ENCODE measurements around the gene BRME1.

The BRME1 gene

GRCh38 chr19:13864667-13865570 is 41.0 kb downstream of the BRME1 start:
- no peaks in the 10 kb centered on the region for H3K36me3 ChIP-seq (replicated peaks in 1 of 2; ENCODE audit: control insufficient read depth in 2 of 2, insufficient read depth in 2 of 2, low read length in 2 of 2)
- peaks cover 4% of the 10 kb centered on the region for H3K79me1 ChIP-seq (ENCODE audit: low read depth, low read length)
- peak overlapping the region; percentile 87 for H2BK5ac ChIP-seq (ENCODE audit: low read length)
- H3K9ac ChIP-seq (ENCODE audit: low read depth, low read length, poor library complexity): no peak overlapping the region
- DNase-seq (ENCODE audit: low spot score): no peak
- peak overlapping the region; percentile 93 for H3K18ac ChIP-seq (ENCODE audit: low read length)
- H3K9me3 ChIP-seq (replicated peaks in 1 of 2; ENCODE audit: control insufficient read depth in 2 of 2, insufficient read depth in 1 of 2, low read depth in 1 of 2, low read length in 2 of 2): peaks cover 0 to 4% of the 10 kb centered on the region in 2 donors
- peak overlapping the region; percentile 10 for H2AK5ac ChIP-seq (ENCODE audit: low read depth, low read length)
- peak overlapping the region in 1 of 2 donors; percentile 43 for H3K4me3 ChIP-seq (ENCODE audit: low read length in 2 of 2)
- no peak overlapping the region for H3K27ac ChIP-seq (replicated peaks; ENCODE audit: low read length)
- no CpG with 5 or more reads among the region's 113 CpGs for whole genome bisulfite sequencing, 2 donors (ENCODE audit: extremely low coverage in 2 of 2, insufficient read length in 2 of 2, insufficient replicate concordance in 1 of 2)
- H3K4ac ChIP-seq (ENCODE audit: low read length): peak overlapping the region; percentile 93
- peak overlapping the region; percentile 19 for H2BK15ac ChIP-seq (ENCODE audit: low read length)
- peak overlapping the region; percentile 63 for H3K14ac ChIP-seq (ENCODE audit: low read length)
- H2AFZ ChIP-seq (ENCODE audit: low read length): peak overlapping the region; percentile 93
- no peak overlapping the region for H4K8ac ChIP-seq (ENCODE audit: low read depth, low read length)
- H4K91ac ChIP-seq (ENCODE audit: low read depth, low read length, poor library complexity): no peak overlapping the region
- H2BK120ac ChIP-seq (ENCODE audit: low read depth, low read length): no peak overlapping the region
- H2BK12ac ChIP-seq (ENCODE audit: low read length): peak overlapping the region; percentile 73
- peaks cover 12 to 13% of the 10 kb centered on the region in 2 donors for H3K4me1 ChIP-seq (ENCODE audit: control insufficient read depth in 2 of 2, insufficient read depth in 1 of 2, low read depth in 1 of 2, low read length in 2 of 2)
- H3K27me3 ChIP-seq (ENCODE audit: control insufficient read depth in 3 of 3, insufficient read depth in 3 of 3, low read depth in 1 of 3, low read length in 3 of 3): peaks cover 8 to 45% (median 43%) of the 10 kb centered on the region in 3 experiments
- peak overlapping the region; percentile 80 for H3K4me2 ChIP-seq (ENCODE audit: insufficient read depth, low read length, poor library complexity, severe bottlenecking)
- peak overlapping the region; percentile 99 for H3K23ac ChIP-seq (ENCODE audit: low read depth, low read length, poor library complexity)

GRCh38 chr19:13864046-13864666 is 41.8 kb downstream of the BRME1 start:
- Histone ChIP-seq H3K27me3 (ENCODE audit: control insufficient read depth in 3 of 3, insufficient read depth in 3 of 3, low read depth in 1 of 3, low read length in 3 of 3) (peaks cover 8 to 45% (median 43%) of the 10 kb centered on the region in 3 experiments), H3K14ac (ENCODE audit: low read length) (peak overlapping the region; percentile 63), H2BK5ac (ENCODE audit: low read length) (peak overlapping the region; percentile 87), H3K79me1 (ENCODE audit: low read depth, low read length) (peaks cover 4% of the 10 kb centered on the region), H3K4ac (ENCODE audit: low read length) (peak overlapping the region; percentile 93), H2AFZ (ENCODE audit: low read length) (peak overlapping the region; percentile 77), H2BK15ac (ENCODE audit: low read length) (peak overlapping the region; percentile 19), H3K4me2 (ENCODE audit: insufficient read depth, low read length, poor library complexity, severe bottlenecking) (no peak overlapping the region), H2BK12ac (ENCODE audit: low read length) (no peak overlapping the region), H3K9ac (ENCODE audit: low read depth, low read length, poor library complexity) (no peak overlapping the region), H2BK120ac (ENCODE audit: low read depth, low read length) (no peak overlapping the region), H4K91ac (ENCODE audit: low read depth, low read length, poor library complexity) (no peak overlapping the region), H2AK5ac (ENCODE audit: low read depth, low read length) (peak overlapping the region; percentile 10), H3K4me3 (ENCODE audit: low read length in 2 of 2) (no peak overlapping the region), H3K23ac (ENCODE audit: low read depth, low read length, poor library complexity) (peak overlapping the region; percentile 57), H3K18ac (ENCODE audit: low read length) (peak overlapping the region; percentile 93), H3K4me1 (ENCODE audit: control insufficient read depth in 2 of 2, insufficient read depth in 1 of 2, low read depth in 1 of 2, low read length in 2 of 2) (peaks cover 12 to 15% of the 10 kb centered on the region in 2 donors), H3K27ac (replicated peaks; ENCODE audit: low read length) (no peak overlapping the region), H3K36me3 (replicated peaks in 1 of 2; ENCODE audit: control insufficient read depth in 2 of 2, insufficient read depth in 2 of 2, low read length in 2 of 2) (no peaks in the 10 kb centered on the region), H4K8ac (ENCODE audit: low read depth, low read length) (no peak overlapping the region), H3K9me3 (replicated peaks in 1 of 2; ENCODE audit: control insufficient read depth in 2 of 2, insufficient read depth in 1 of 2, low read depth in 1 of 2, low read length in 2 of 2) (peaks cover 0 to 4% of the 10 kb centered on the region in 2 donors)
- WGBS, 2 donors (ENCODE audit: extremely low coverage in 2 of 2, insufficient read length in 2 of 2, insufficient replicate concordance in 1 of 2): no CpG with 5 or more reads among the region's 13 CpGs
- no peak for DNase-seq (ENCODE audit: low spot score)

GRCh38 chr19:13861714-13862531 is 44.0 kb downstream of the BRME1 start:
- H3K23ac ChIP-seq (ENCODE audit: low read depth, low read length, poor library complexity): peak overlapping the region; percentile 85
- peaks cover 12 to 15% of the 10 kb centered on the region in 2 donors for H3K4me1 ChIP-seq (ENCODE audit: control insufficient read depth in 2 of 2, insufficient read depth in 1 of 2, low read depth in 1 of 2, low read length in 2 of 2)
- WGBS, 2 donors (ENCODE audit: extremely low coverage in 2 of 2, insufficient read length in 2 of 2, insufficient replicate concordance in 1 of 2): no CpG with 5 or more reads among the region's 27 CpGs
- peak overlapping the region; percentile 63 for H3K14ac ChIP-seq (ENCODE audit: low read length)
- peak overlapping the region; percentile 35 to 58 for H3K4me3 ChIP-seq (ENCODE audit: low read length in 2 of 2)
- H2BK12ac ChIP-seq (ENCODE audit: low read length): peak overlapping the region; percentile 95
- H2BK120ac ChIP-seq (ENCODE audit: low read depth, low read length): peak overlapping the region; percentile 73
- peak overlapping the region; percentile 84 for H3K4ac ChIP-seq (ENCODE audit: low read length)
- peaks cover 0 to 4% of the 10 kb centered on the region in 2 donors for H3K9me3 ChIP-seq (replicated peaks in 1 of 2; ENCODE audit: control insufficient read depth in 2 of 2, insufficient read depth in 1 of 2, low read depth in 1 of 2, low read length in 2 of 2)
- H3K27ac ChIP-seq (replicated peaks; ENCODE audit: low read length): no peak overlapping the region
- H3K27me3 ChIP-seq (ENCODE audit: control insufficient read depth in 3 of 3, insufficient read depth in 3 of 3, low read depth in 1 of 3, low read length in 3 of 3): peaks cover 8 to 31% (median 31%) of the 10 kb centered on the region in 3 experiments
- peak overlapping the region; percentile 61 for H3K4me2 ChIP-seq (ENCODE audit: insufficient read depth, low read length, poor library complexity, severe bottlenecking)
- H3K36me3 ChIP-seq (replicated peaks in 1 of 2; ENCODE audit: control insufficient read depth in 2 of 2, insufficient read depth in 2 of 2, low read length in 2 of 2): no peaks in the 10 kb centered on the region
- peak overlapping the region; percentile 90 for H3K18ac ChIP-seq (ENCODE audit: low read length)
- H2BK15ac ChIP-seq (ENCODE audit: low read length): peak overlapping the region; percentile 79
- peak overlapping the region; percentile 93 for H2BK5ac ChIP-seq (ENCODE audit: low read length)
- peak overlapping the region; percentile 97 for H2AFZ ChIP-seq (ENCODE audit: low read length)
- H3K9ac ChIP-seq (ENCODE audit: low read depth, low read length, poor library complexity): no peak overlapping the region
- DNase-seq (ENCODE audit: low spot score): peak; percentile 88
- peaks cover 4% of the 10 kb centered on the region for H3K79me1 ChIP-seq (ENCODE audit: low read depth, low read length)
- H4K91ac ChIP-seq (ENCODE audit: low read depth, low read length, poor library complexity): peak overlapping the region; percentile 99
- H4K8ac ChIP-seq (ENCODE audit: low read depth, low read length): no peak overlapping the region
- H2AK5ac ChIP-seq (ENCODE audit: low read depth, low read length): peak overlapping the region; percentile 93

Measured in neuronal stem cell (in vitro differentiated cells).